ENCODE results near the gene CACFD1. TPM values are rescaled to one million over a fixed set of nuclear protein-coding genes. Genes with fewer than 3 reads are reported as not detected.

CACFD1 gene
- total RNA-seq, 1 experiment from 2014 or later = 10.6 TPM

GRCh38 chr9:133476941-133477340 is 17.2 kb downstream of the CACFD1 start:
- Histone ChIP-seq H3K27ac (ENCODE audit: low read depth, low read length, poor library complexity, severe bottlenecking) (no peak overlapping the region), H3K9me3 (ENCODE audit: low read depth, low read length, poor library complexity, severe bottlenecking) (no peaks in the 10 kb centered on the region), H3K4me3 (ENCODE audit: low read depth, low read length, poor library complexity, severe bottlenecking) (no peak overlapping the region), H3K27me3 (replicated peaks; ENCODE audit: insufficient read depth, low read depth, low read length, poor library complexity) (no peaks in the 10 kb centered on the region), H3K4me1 (ENCODE audit: insufficient read depth, low read length, poor library complexity, severe bottlenecking) (peaks cover 11% of the 10 kb centered on the region), H3K36me3 (ENCODE audit: insufficient read depth, low read length, poor library complexity, severe bottlenecking) (no peaks in the 10 kb centered on the region)
- TF ChIP-seq CTCF (conservative IDR thresholded peaks at IDR 0.05; ENCODE audit: low read depth, low read length) = no peak
- TF ChIP-seq EZH2 (IDR thresholded peaks at IDR 0.05; ENCODE audit: borderline replicate concordance, low read depth, low read length, poor library complexity, severe bottlenecking) = no peak
- intact Hi-C loops (cut with micrococcal nuclease; ENCODE audit: unreplicated experiment) = no loop called here
- POLR2A ChIA-PET (ENCODE audit: low non-redundant PET) = no interaction called here
- no peak for DNase-seq (ENCODE audit: low spot score)
- CTCF ChIA-PET = no interaction called here
- no TSS peak for BruUV-seq (replicated peaks)

DNA sequence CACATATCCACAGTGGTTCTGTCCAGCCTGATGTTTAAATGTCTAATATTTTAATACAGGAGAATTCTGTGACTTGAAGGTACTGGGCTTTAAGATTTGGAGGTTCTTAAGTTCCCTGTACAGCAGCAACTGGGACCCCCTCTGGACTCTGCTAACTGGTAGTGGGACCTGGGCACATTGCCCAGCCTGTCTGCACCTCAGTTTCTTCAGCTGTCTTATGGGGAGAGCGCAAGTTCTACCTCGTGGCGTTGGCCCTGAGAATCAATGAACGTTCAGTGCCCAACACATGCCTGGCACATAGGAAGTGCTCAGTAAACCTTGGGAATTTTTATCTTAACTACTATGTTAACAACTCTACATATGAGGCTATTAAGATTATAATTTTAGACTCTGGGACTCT is 17.7 kb downstream of the CACFD1 start:
- Histone ChIP-seq H3K9me3 (ENCODE audit: low read depth, low read length, poor library complexity, severe bottlenecking) (no peaks in the 10 kb centered on the region), H3K36me3 (ENCODE audit: insufficient read depth, low read length, poor library complexity, severe bottlenecking) (no peaks in the 10 kb centered on the region), H3K27me3 (replicated peaks; ENCODE audit: insufficient read depth, low read depth, low read length, poor library complexity) (no peaks in the 10 kb centered on the region), H3K4me1 (ENCODE audit: insufficient read depth, low read length, poor library complexity, severe bottlenecking) (peaks cover 11% of the 10 kb centered on the region), H3K27ac (ENCODE audit: low read depth, low read length, poor library complexity, severe bottlenecking) (no peak overlapping the region), H3K4me3 (ENCODE audit: low read depth, low read length, poor library complexity, severe bottlenecking) (no peak overlapping the region)
- intact Hi-C loops (cut with micrococcal nuclease; ENCODE audit: unreplicated experiment) = no loop called here
- no peak for TF ChIP-seq CTCF (conservative IDR thresholded peaks at IDR 0.05; ENCODE audit: low read depth, low read length)
- TF ChIP-seq EZH2 (IDR thresholded peaks at IDR 0.05; ENCODE audit: borderline replicate concordance, low read depth, low read length, poor library complexity, severe bottlenecking) = no peak
- no peak for DNase-seq (ENCODE audit: low spot score)
- POLR2A ChIA-PET (ENCODE audit: low non-redundant PET) = no interaction called here
- BruUV-seq (replicated peaks) = no TSS peak
- CTCF ChIA-PET = no interaction called here

- TF ChIP-seq CTCF (conservative IDR thresholded peaks at IDR 0.05; ENCODE audit: low read depth, low read length) = no peak
- no peak for TF ChIP-seq EZH2 (IDR thresholded peaks at IDR 0.05; ENCODE audit: borderline replicate concordance, low read depth, low read length, poor library complexity, severe bottlenecking)
- no peaks in the 10 kb centered on the region for H3K9me3 ChIP-seq (ENCODE audit: low read depth, low read length, poor library complexity, severe bottlenecking)
- peak overlapping the region; percentile 46 for H3K4me3 ChIP-seq (ENCODE audit: low read depth, low read length, poor library complexity, severe bottlenecking)
- DNase-seq (ENCODE audit: low spot score) = no peak
- ChIA-PET POLR2A (ENCODE audit: low non-redundant PET) (no interaction called here), CTCF (no interaction called here)
- no peaks in the 10 kb centered on the region for H3K27me3 ChIP-seq (replicated peaks; ENCODE audit: insufficient read depth, low read depth, low read length, poor library complexity)
- peaks cover 11% of the 10 kb centered on the region for H3K4me1 ChIP-seq (ENCODE audit: insufficient read depth, low read length, poor library complexity, severe bottlenecking)
- no TSS peak for BruUV-seq (replicated peaks)
- intact Hi-C loops (cut with micrococcal nuclease; ENCODE audit: unreplicated experiment) = no loop called here
- no peaks in the 10 kb centered on the region for H3K36me3 ChIP-seq (ENCODE audit: insufficient read depth, low read length, poor library complexity, severe bottlenecking)
- H3K27ac ChIP-seq (ENCODE audit: low read depth, low read length, poor library complexity, severe bottlenecking) = no peak overlapping the region
Measured at GRCh38 chr9:133477992-133478850, 18.4 kb downstream of the CACFD1 start.
